Kidney epithelial cell (primary cell): ENCODE results near the gene TBCD. TPM values are rescaled to one million over a fixed set of nuclear protein-coding genes. Genes with fewer than 3 reads are reported as not detected.
A peak's percentile ranks its signal among the peaks of the same experiment; 100 is the strongest.

Source experiments
- DNase-seq: peaks from one replicate; pipeline ENCODE4 v3.0.0-alpha.2; 2010; ENCODE audit warnings: low read depth
- H3K27me3 ChIP-seq: 2 replicates; pipeline ENCODE4 v1.6.0; 2011; ENCODE audit warnings: low read length; ENCODE audit not compliant: control insufficient read depth, insufficient read depth
- H3K36me3 ChIP-seq: 2 replicates; pipeline ENCODE4 v1.5.1; 2011; ENCODE audit warnings: low read length; ENCODE audit not compliant: control insufficient read depth, insufficient read depth
- H3K4me3 ChIP-seq: 2 replicates; pipeline ENCODE4 v1.5.1; 2011; ENCODE audit warnings: low read depth, mild to moderate bottlenecking, control low read depth, low read length
- total RNA-seq: library from RNA; depleted of rRNA; stranded (reverse); fragments of >200 nt; gene quantifications from 2 replicates; pipeline ENCODE4 v1.2.3, GENCODE V29; 2015
- TF ChIP-seq, protein P1 (sequence below): IDR thresholded peaks from 2 replicates; pipeline ENCODE4 v1.5.1; 2011; ENCODE audit warnings: mild to moderate bottlenecking, moderate library complexity, low read length, control low read depth, inconsistent platforms; ENCODE audit not compliant: insufficient read depth, poor library complexity, severe bottlenecking

TBCD gene
- total RNA-seq, 1 donor from 2014 or later, result 69.6 TPM

DNA sequence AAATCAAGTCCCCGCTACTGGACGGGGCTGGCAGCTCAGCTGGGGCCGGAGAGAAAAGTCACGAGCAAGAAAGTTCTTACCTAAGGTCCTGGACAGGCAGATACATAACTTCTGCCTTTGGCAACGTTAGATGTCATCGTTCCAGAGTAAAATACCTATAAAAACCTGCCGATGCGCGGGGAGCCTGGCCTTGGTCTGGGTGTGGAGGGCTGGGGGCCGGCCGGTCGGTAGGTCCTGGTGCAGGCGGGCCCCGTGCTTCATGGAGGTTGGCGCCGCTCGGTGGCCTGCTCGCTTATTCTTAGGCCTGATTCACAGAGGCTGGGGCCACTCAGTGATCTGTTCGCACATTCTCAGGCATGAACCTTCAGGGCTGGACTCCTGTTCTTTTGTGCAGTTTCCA is 121.7 kb downstream of the TBCD start:
- no peaks in the 10 kb centered on the region for H3K27me3 ChIP-seq
- H3K36me3 ChIP-seq, result peaks cover 1% of the 10 kb centered on the region
- TF ChIP-seq, protein P1, sequence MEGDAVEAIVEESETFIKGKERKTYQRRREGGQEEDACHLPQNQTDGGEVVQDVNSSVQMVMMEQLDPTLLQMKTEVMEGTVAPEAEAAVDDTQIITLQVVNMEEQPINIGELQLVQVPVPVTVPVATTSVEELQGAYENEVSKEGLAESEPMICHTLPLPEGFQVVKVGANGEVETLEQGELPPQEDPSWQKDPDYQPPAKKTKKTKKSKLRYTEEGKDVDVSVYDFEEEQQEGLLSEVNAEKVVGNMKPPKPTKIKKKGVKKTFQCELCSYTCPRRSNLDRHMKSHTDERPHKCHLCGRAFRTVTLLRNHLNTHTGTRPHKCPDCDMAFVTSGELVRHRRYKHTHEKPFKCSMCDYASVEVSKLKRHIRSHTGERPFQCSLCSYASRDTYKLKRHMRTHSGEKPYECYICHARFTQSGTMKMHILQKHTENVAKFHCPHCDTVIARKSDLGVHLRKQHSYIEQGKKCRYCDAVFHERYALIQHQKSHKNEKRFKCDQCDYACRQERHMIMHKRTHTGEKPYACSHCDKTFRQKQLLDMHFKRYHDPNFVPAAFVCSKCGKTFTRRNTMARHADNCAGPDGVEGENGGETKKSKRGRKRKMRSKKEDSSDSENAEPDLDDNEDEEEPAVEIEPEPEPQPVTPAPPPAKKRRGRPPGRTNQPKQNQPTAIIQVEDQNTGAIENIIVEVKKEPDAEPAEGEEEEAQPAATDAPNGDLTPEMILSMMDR, result no peak
- DNase-seq, result no peak
- no peak overlapping the region for H3K4me3 ChIP-seq

DNA sequence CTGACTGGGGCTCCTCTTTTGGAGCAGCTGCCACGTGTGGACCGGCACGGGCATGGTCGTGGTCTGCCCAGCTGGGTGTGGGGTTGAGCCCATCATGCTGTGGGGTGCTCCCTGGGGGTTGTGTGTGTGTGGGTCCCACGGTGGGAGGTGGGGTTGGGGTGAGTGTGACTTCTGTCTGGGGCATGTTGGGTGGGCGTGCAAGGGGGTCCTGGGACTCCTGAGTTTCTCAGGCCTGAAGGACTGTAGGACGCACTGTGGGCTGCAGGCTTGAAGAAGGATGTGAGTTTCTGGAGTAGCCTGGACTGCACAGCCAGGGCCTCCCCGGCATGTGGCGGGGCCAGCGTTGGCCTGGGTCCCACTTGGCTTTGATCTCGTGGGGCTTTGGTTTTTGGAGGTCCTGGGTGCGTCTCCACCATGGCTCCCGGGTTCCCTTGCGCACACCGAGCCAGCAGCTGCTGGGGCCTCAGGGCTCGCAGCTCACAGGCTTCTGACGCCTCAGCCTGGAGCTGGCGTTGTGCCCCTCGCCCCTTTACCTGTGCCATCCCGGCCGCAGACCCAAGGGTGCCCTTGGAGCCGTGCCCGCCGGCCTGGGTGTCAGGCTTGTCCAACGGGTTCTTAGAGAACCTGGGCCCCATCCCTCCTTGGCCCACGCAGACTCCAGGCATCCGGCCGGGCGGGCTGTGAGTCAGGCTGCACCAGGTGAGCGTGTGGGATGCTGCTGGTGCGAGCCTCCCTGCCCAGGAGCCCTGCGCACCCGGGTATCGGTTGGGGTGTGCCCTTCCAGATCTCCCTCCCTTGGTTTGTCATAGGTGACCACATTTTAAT is 122.4 kb downstream of the TBCD start:
- H3K4me3 ChIP-seq, result no peak overlapping the region
- no peak for DNase-seq
- no peaks in the 10 kb centered on the region for H3K27me3 ChIP-seq
- TF ChIP-seq, protein P1, result no peak
- H3K36me3 ChIP-seq, result peaks cover 1% of the 10 kb centered on the region

- no peaks in the 10 kb centered on the region for H3K27me3 ChIP-seq
- DNase-seq, result no peak
- no peak overlapping the region for H3K4me3 ChIP-seq
- peaks cover 1% of the 10 kb centered on the region for H3K36me3 ChIP-seq
- TF ChIP-seq, protein P1, result no peak
Observed at GRCh38 chr17:82875407-82875856, 123.6 kb downstream of the TBCD start.

DNA sequence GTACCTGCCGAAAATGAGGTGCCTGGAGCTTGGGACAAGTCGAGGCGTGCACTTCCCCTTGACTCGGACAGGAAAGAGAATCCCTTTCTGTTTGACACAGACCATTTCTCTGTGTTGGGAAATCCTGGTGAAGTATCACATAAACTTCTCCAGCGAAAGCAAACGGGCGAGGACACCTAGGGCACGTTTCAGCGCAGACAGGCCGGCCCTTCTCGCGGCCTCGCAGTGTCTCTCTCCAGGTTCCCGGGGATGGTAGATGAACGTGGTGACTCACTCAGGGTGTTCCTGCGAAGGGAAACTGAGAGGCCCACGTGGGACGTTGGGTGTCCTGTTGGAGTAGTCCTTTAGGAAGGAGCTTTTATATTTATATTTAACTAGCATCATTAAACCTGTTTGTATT is 124.3 kb downstream of the TBCD start:
- DNase-seq, result no peak
- Histone ChIP-seq H3K27me3 (no peaks in the 10 kb centered on the region), H3K36me3 (peaks cover 1% of the 10 kb centered on the region), H3K4me3 (no peak overlapping the region)
- TF ChIP-seq, protein P1, result no peak

GRCh38 chr17:82876602-82877379 is 124.9 kb downstream of the TBCD start:
- Histone ChIP-seq H3K36me3 (peaks cover 1% of the 10 kb centered on the region), H3K27me3 (no peaks in the 10 kb centered on the region), H3K4me3 (no peak overlapping the region)
- DNase-seq, result no peak
- TF ChIP-seq, protein P1, result peak; percentile 54
